Measurements from ENCODE around the gene SPINK14.

The SPINK14 gene

DNA sequence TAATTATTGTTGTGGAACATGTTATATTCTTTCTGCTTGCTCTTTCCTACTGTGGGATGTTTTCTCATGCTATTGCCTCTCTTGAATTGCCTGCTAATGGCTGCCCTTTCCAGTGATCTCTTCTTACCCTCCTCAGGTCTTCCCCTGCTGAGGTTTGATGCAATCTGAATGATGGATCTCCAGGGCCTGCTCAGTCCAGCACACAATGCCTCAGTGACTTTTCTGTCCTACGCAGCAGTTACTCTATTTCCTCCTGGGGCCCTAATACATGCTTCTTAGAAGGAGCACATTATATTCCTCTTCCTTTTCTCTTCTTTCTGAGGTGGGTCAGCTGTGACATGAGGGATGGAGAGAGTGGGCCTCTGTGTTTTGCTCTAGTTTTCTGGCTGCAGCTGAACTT is at the start of gene SPINK14:
Gene SPINK14, plus strand, starts transcription at position 301 of the 400 bp plus-strand sequence. CDS start 1,187 bp downstream, outside the sequence.
- DNase-seq = no peak

DNA sequence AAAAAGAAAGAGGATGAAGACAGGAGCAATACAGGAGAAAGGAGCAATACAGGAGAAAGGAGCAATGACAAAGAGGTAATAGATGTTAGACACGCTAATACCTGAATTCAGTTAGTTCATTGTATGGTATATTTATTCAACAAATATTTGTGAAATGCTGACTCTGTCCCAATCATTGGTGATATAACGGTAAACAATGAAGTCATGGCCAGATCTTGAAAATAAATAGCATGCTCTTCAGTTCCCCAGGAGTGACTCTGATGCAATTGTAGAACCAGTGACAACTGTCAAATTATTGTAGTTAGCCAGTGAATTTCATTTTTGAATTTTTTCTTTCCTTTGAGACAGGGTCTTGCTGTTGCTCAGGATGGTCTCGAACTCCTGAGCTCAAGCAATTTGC is 48.0 kb upstream of the SPINK14 start:
- no peak for DNase-seq

DNA sequence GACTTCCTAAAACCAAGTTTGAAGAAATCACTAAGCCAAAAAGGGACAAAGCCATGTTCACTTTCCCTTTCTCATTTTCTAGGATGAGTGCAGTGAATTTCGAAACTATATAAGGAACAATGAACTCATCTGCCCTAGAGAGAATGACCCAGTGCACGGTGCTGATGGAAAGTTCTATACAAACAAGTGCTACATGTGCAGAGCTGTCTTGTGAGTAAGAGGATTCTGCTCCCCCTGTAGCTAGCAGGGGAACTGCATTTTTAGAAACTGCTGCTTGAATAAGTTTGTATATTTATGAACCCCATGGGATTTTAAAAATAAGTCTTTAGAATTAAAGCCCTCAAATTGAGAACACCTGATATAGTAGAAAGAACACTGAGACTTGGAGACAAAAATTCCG is 42.7 kb upstream of the SPINK14 start:
- no peak for DNase-seq

GRCh38 chr5:148135091-148136048 is 33.0 kb upstream of the SPINK14 start:
- no peak for DNase-seq

DNA sequence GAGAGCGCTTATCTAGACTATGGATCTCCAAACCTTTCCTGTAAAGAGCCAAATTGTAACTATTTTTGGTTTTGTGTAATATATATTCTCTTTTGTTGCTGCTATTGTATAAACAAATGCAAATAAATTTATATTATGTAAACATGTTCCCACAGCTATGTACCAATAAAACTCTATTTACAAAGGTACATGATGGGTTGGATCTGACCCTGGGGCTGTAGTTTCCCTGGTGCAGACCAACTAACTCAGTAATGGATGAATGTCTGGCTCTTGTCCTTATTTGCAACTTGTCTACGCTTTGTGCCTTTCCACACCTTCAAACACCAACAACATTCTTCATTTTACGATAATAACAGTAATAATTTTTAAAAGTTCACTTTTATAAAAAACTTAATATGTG is 27.5 kb upstream of the SPINK14 start:
- no peak for DNase-seq

DNA sequence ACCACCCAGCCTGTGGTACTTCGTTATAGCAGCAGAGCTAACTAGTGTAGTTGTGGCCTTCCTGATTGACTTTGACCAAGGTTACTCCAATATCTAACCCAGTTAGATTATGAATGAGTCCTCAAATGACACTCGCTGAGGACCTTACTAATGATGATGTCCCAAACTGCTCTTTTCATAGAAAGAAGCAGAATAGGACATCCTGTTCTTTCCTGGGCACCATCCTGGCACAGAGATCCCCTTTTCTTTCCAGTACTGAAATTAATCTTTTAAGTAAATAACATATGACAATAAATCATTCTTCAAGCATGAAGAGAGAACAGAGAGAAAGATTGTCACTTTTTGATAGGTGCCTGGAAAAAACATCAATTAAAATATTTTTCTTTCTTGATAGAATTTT is 26.7 kb upstream of the SPINK14 start:
- DNase-seq = no peak

GRCh38 chr5:148145916-148146315 is 22.4 kb upstream of the SPINK14 start:
- no peak for DNase-seq

DNA sequence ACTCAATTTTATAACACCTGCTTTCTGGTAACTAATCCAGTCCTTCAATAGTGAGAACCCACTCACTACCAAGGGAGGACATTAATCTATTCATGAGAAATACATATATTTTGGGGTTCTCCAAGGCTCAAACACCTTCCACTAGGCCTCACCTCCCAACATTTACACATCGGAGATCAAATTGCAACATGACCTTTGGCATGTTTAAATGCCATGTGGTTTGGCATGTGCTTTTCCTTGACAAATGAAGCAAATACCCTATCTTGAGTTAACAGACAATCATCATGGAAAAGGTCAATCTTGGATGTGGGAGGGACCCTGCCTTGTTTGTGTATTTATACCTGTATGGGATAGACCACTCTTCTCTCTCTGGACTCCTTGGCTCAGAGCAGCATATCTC is 21.9 kb upstream of the SPINK14 start:
- no peak for DNase-seq

DNA sequence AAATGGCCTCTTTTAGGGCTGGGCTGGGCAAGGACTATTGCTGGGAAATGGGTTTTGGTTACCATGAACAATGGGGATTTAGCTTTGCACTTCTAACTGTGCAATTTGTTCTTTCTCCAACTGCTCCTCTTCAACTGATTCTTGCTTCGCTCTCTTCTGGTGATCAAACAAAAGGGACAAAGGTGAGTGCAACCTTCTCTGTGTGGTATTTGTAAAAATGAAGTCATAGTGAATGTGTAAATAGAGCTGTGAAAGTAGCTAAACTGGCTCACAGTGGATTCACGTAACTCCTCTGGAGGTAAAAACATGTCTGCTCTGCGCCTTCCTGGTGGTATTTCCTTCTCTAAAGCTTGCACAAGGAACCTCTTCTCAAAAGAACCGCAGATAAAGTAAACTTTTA is 20.9 kb upstream of the SPINK14 start:
- no peak for DNase-seq

GRCh38 chr5:148151872-148152271 is 16.5 kb upstream of the SPINK14 start:
- no peak for DNase-seq

GRCh38 chr5:148152781-148153180 is 15.6 kb upstream of the SPINK14 start:
- no peak for DNase-seq

GRCh38 chr5:148156609-148157008 is 11.7 kb upstream of the SPINK14 start:
- DNase-seq = no peak

DNA sequence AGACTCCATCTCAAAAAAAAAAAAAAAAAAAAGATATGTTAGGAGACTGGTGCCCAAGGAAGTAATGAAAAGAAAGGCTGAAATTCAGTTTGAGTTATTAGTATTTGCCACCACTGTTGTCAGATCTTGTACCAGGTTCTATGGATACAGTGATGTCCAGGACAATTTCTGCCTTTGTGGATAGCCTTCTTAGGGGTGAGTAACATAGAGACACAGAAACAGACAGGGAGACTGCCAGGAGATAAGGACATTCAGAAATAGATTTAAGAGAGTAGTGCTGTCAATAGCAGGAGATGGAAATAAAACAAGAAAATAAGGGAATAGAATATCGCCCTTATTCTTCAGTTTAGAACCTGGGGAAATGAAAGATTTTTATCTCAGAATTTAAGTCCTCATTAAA is 6.3 kb upstream of the SPINK14 start:
- DNase-seq = no peak

DNA sequence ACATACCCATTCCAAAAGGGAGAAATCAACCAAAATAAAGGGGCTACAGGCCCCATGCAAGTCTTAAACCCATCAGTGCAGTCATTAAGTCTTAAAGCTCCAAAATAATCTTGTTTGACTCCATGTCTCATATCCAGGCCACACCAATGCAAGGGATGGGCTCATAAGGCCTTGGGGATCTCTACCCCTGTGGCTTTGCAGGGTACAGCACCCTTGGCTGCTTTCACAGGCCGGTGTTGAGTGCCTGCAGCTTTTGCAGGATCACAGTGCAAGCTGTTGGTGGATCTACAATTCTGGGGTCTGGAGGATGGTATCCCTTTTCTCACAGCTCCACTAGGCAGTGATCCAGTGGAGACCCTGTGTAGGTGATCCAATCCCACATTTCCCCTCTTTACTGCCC is 5.0 kb upstream of the SPINK14 start:
- DNase-seq = no peak

GRCh38 chr5:148166550-148167283 is 1.6 kb upstream of the SPINK14 start:
- no peak for DNase-seq

GRCh38 chr5:148172377-148172776 is 4.0 kb downstream of the SPINK14 start:
- DNase-seq = no peak

GRCh38 chr5:148176480-148176879 is 8.1 kb downstream of the SPINK14 start:
- no peak for DNase-seq

- no peak for DNase-seq
Observed at GRCh38 chr5:148177207-148177606, 8.9 kb downstream of the SPINK14 start.

DNA sequence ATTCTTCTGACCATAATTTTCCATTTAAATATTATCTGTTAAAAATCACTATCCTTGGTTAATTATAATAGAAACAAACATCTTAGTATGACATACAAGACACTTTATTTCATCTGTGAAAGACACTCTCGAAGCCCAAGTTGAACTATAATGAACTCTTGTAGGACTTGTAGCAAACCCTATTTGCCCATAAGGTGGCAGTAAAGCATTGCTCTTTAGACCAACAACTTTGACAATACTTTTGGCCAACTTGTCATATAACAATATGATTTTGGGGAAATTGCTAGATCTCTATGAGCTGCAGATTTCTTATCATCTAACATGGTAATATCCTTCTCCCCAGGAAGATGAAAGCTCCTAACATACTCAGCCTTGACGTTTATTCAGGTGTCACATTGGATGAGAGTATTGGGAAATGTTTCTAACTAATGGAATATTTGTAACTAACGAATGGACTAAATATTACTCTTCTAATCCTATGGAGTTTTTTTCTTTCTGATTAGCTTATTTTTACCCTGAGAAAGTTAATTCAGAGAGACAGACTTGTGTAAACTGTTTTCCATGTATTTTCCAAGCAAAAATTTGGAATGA is 11.0 kb downstream of the SPINK14 start:
- peak; percentile 7 for DNase-seq

GRCh38 chr5:148186248-148187003 is 18.1 kb downstream of the SPINK14 start:
- no peak for DNase-seq

DNA sequence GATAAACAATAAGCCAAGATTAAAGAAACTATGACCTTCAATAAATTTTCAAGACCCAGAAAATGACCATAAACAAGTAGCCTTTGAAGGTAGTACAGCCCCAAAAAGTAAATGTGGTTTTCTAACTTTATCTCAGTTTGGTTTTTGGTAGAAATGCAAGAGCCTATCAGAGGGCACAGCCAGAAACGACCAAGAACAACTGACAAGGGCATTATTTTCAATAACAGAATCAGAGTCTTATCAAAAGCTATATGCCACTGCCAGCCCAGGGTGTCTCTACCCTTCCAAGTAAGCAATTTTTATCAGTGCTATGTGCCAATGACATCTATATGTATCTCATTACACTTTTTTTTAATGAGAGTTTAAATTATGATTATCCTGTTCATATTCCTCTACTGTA is 22.7 kb downstream of the SPINK14 start:
- DNase-seq = no peak

GRCh38 chr5:148193202-148193601 is 24.9 kb downstream of the SPINK14 start:
- no peak for DNase-seq

DNA sequence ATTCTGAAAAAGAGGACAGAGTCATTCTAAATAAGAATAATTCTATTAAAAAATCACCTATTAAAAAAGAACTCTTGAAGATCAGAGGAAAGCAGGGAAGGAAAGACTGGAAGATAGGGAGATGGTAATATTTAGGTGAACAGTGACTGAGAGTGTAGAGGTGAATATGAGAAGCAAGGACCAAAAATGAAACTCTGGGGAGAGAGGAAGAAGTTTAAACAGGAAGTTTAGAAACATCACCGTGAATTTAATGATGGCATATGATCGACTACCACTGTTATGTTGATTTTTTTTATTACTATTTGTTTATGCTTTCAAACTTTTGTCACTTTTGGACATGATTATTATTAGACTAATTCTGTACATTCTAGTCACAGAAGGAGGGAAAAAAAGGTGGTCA is 32.8 kb downstream of the SPINK14 start:
- no peak for DNase-seq
